Gastroesophageal sphincter (tissue), 3 donors: Measurements from ENCODE around the gene TMEM108.

Experiments
- CTCF ChIP-seq, 4 experiments: fragments of 200-600 bp in 2 of 4; fragments of 450-650 bp in 2 of 4; sonication (generic) in 1 of 4; IDR thresholded peaks; one replicate each; pipeline ENCODE4 v1.5.1; 2017 to 2019; ENCODE audit warnings: antibody characterized with exemption in 4 of 4, mild to moderate bottlenecking in 2 of 4, moderate library complexity in 2 of 4
- POLR2AphosphoS5 ChIP-seq: sonication (generic); formaldehyde crosslinking; IDR thresholded peaks from one replicate; pipeline ENCODE4 v1.6.1; 2017; ENCODE audit warnings: antibody characterized with exemption

GRCh38 chr3:133238015-133238414 is 199.8 kb downstream of the TMEM108 start:
- no peak for TF ChIP-seq CTCF (IDR thresholded peaks at IDR 0.05)
- no peak for TF ChIP-seq POLR2AphosphoS5
